Skeletal muscle cell (primary cell): ENCODE data around the gene DEDD.

Experiments
- DNase-seq: peaks from one replicate; pipeline ENCODE4 v3.0.0-alpha.2; 2010; ENCODE audit warnings: low read depth
- H3K4me3 ChIP-seq: 2 replicates; pipeline ENCODE4 v1.5.1; 2011; ENCODE audit warnings: low read depth, mild to moderate bottlenecking, control low read depth, low read length, moderate library complexity

Gene DEDD

GRCh38 chr1:161164901-161165610, 32.6 kb upstream of the DEDD start:
- peak overlapping the region; percentile 72 for H3K4me3 ChIP-seq

DNA sequence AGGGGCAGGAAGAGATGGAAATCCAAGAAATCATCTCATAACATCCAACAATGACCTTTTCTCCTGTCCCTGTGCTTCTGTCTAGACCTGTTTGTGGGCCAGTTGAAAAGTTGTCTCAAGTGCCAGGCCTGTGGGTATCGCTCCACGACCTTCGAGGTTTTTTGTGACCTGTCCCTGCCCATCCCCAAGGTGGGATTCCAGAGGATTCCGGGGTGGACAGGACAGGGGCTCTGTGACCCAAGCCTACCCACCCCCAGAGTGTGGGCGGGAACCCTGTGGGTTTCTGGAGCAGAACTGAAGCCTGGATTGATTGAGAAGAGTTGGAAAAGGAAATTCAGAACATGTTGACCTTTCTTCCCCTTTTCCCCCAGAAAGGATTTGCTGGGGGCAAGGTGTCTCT, 31.3 kb upstream of the DEDD start:
- DNase-seq: no peak
- H3K4me3 ChIP-seq: no peak overlapping the region

More at GRCh38 chr1:161164901-161165610, 32.6 kb upstream of the DEDD start:
- DNase-seq: no peak

DNA sequence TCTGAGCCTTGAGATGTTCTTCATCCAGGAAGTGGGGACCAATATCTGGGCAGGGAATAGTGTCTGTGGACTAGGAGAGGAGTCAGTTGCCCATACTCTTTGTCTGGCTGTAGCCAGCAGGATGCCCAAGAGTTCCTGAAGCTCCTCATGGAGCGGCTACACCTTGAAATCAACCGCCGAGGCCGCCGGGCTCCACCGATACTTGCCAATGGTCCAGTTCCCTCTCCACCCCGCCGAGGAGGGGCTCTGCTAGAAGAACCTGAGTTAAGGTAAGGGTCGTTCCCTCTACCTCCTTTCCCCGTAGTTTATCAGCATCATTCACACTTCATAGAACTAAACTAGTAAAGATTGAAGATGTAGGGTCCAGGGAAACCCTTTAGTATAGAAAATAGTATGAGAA, 30.3 kb upstream of the DEDD start:
- no peak overlapping the region for H3K4me3 ChIP-seq
- DNase-seq: no peak

GRCh38 chr1:161162052-161162451, 29.6 kb upstream of the DEDD start:
- DNase-seq: no peak

DNA sequence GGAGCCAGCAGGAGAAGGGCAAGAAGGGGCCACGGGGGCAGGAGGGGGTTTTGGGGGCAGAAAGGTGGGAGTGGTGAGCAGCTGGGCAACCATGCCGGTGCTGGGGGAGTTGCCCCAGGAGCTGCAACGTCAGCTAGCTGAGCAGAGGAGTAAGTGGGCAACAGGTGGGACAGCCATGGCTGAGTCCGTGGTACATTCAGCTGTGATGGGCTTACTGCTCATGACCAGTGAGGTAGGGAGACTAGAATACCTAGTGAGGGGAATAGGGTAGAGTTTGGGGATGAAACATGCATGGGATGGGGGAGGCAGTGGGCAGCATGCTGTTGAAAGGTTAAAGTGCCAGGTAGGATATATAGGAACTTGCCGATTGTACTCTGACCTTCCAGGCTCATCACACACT, 29.2 kb upstream of the DEDD start:
- DNase-seq: no peak
- no peak overlapping the region for H3K4me3 ChIP-seq

More at GRCh38 chr1:161162052-161162451, 29.6 kb upstream of the DEDD start:
- H3K4me3 ChIP-seq: no peak overlapping the region

- no peak for DNase-seq
- no peak overlapping the region for H3K4me3 ChIP-seq
Observed at GRCh38 chr1:161160671-161161145, 28.2 kb upstream of the DEDD start.

DNA sequence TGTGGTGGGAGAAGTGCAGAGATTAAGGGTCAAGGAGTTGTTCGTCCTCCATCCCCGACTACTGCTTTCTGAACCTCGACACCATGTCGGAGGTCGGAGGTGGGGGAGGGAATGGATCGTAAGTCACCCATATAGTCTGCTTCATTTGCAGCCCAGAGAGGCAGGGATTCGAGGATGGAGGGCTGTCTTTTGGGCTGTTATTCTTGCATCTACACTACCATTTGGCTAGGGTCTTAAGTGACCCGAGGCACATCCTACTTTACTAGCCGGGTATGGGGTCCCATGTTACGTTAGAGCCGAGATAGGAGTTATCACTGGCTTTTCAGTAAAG, 27.4 kb upstream of the DEDD start:
- H3K4me3 ChIP-seq: peak overlapping the region; percentile 75
- no peak for DNase-seq

- peak; percentile 56 for DNase-seq
- peak within 1 kb of the TSS; percentile 75 for H3K4me3 ChIP-seq
Observed at GRCh38 chr1:161159087-161159912, 26.8 kb upstream of the DEDD start, which contains the start of gene USP21. USP21 (plus strand) TSS chr1:161159500; CDS start chr1:161160641, 1,141 bp downstream.

- peak overlapping the region; percentile 75 for H3K4me3 ChIP-seq
- DNase-seq: no peak
Observed at GRCh38 chr1:161158316-161159010, 26.0 kb upstream of the DEDD start.

DNA sequence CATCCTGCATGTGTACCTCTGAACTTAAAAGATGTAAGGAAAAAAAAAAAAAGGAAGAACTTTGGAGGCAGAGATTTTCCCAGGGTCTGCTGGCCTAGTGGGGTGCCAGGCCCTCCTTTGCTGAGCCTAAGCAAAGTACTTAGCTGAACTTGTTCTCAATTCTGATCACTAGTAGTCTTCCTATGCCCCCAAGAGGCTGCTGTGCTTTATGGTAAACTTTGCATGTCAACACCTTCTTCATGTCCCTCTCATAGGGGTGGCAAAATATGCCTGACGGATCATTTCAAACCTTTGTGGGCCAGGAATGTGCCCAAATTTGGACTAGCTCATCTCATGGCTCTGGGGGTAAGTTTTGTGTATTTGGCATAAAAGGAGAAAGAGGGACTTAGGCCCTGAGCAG, 25.4 kb upstream of the DEDD start:
- DNase-seq: no peak
- no peak overlapping the region for H3K4me3 ChIP-seq

DNA sequence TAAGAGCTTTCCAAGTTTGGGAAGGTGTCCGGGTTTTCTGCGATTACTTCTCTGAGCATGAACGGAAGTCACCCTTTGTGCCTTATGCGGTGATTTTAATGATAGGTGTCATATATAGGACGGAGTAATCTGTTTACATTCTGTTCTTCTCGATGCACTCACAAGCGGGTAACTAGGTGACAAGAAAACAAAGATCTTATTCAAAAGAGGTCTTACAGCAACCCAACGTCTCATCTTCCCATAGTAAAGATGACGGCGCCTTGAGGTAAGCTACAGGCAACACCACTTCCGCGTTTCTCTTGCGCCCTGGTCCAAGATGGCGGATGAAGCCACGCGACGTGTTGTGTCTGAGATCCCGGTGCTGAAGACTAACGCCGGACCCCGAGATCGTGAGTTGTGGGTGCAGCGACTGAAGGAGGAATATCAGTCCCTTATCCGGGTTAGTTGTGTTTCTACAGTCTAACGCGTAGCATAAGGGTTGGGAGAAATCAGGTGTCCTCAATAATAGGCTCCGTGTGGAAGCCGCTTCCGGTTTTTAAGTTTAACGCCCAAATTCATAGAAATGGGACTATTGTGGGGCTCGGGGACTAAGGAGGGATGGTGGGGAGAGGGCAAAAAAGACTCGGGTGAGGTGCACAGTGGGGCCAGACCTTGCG, 21.3 kb upstream of the DEDD start, which contains the start of gene UFC1:
TSS of gene UFC1 (plus strand) at position 297 of the 656 bp plus-strand sequence. CDS start at position 317, 20 bp downstream.
- H3K4me3 ChIP-seq: peak within 1 kb of the TSS; percentile 65
- peak; percentile 69 for DNase-seq

GRCh38 chr1:161153176-161153575, 20.7 kb upstream of the DEDD start:
- DNase-seq: no peak

DNA sequence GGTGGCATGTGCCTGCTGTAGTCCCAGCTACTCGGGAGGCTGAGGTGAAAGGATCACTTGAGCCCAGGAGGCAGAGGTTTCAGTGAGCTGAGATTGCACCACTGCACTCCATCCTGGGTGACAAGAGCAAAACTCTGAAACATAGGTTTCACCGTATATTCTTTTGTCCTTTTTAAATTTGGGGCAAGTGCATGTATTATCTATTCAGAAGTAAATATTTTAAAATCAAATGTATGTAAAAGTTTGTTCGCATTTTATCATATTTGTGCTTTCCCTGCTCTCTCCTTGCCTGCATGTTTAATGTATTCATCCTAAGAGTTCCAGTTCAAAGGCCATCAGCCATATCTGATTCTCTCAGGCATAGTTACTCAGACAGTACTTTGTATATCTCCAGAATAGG, 13.4 kb upstream of the DEDD start:
- H3K4me3 ChIP-seq: no peak overlapping the region
- no peak for DNase-seq

More at GRCh38 chr1:161153176-161153575, 20.7 kb upstream of the DEDD start:
- peak overlapping the region; percentile 65 for H3K4me3 ChIP-seq

- no peak for DNase-seq
- no peak overlapping the region for H3K4me3 ChIP-seq
Observed at GRCh38 chr1:161140755-161141400, 8.4 kb upstream of the DEDD start.

- no peak for DNase-seq
- H3K4me3 ChIP-seq: no peak overlapping the region
Observed at GRCh38 chr1:161139766-161140165, 7.3 kb upstream of the DEDD start.

- no peak overlapping the region for H3K4me3 ChIP-seq
- DNase-seq: no peak
Observed at GRCh38 chr1:161138431-161138830, 6.0 kb upstream of the DEDD start.

- H3K4me3 ChIP-seq: no peak overlapping the region
- DNase-seq: no peak
Observed at GRCh38 chr1:161137881-161138280, 5.4 kb upstream of the DEDD start.

DNA sequence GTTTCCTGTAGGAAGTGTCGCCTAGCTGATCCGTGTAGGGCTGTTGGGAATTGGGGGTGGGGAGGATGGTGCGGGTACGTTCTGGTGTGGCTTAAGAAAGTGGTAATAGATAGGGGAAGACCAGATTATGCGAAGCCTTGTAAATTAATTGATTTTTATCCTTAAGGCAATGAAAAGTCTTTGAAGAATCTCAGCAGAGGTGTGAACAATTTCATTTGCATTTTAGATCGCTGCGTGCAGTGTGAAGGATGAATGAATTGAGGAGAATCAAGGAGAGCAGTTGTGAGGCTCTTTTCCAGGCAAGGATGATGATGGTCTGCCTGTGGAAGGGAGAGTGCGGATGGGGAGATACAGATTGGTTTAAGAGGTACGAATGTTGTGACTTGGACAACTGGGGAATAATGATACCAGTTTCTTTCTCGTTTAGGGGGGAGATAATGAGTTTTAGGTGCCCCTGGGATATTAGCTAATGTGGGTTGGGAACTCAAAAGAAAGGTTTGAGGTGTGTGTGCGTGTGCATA, 813 bp upstream of the DEDD start:
- no peak for DNase-seq

More for the DNA sequence above, 813 bp upstream of the DEDD start:
- peak overlapping the region; percentile 84 for H3K4me3 ChIP-seq
